ENCODE results near the gene CXXC1. TPM values are rescaled to one million over a fixed set of nuclear protein-coding genes. Genes with fewer than 3 reads are reported as not detected.

CXXC1 gene
- total and polyA plus RNA-seq, 2 of the 8 experiments (the other 6 are each of a cell fraction or from before 2014, with no cell fraction given), result 73.3 to 136 TPM

DNA sequence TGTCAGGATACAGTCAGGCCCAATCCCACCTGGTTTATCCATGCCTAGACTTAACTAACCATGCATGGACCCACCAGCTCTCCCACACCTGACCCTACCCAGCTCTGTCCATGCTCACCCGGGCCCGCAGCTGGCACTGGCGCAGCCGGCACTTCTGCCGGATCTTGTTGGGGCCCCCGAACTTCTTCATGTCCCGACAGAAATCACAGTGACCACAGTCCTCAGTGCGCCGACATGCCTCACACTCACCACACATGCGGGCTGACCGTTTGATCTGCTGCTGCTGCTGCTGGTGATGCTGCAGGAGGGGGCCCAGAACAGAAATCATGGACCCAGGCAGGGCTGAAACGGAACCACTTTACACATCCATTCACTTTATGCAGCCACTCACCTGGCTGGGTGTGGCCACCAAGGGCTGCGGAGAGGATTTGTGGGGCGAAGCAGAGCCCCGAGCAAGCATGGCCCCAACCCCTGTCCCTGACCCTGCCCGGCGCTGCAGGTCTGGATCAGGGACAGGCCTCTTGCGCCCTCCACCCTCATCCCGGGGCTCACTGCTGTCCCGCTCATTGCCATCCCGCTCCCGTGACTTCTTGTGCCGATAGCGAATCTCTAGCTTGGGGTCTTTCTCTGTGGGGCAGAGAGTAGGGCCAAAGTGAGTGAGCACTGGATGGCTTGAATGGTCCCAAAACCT, 1.7 kb downstream of the CXXC1 start (continued):
- TF ChIP-seq YY1 (IDR thresholded peaks at IDR 0.05; ENCODE audit: low read depth, low read length) (no peak), RBBP5 (IDR thresholded peaks at IDR 0.05; ENCODE audit: borderline replicate concordance, low read depth, low read length) (no peak), BACH1 (IDR thresholded peaks at IDR 0.05; ENCODE audit: low read length) (no peak), CHD2 (IDR thresholded peaks at IDR 0.05; ENCODE audit: low read length) (no peak), TAF1 (IDR thresholded peaks at IDR 0.05; ENCODE audit: low read depth, low read length) (no peak)
- TF ChIP-seq, protein P1, sequence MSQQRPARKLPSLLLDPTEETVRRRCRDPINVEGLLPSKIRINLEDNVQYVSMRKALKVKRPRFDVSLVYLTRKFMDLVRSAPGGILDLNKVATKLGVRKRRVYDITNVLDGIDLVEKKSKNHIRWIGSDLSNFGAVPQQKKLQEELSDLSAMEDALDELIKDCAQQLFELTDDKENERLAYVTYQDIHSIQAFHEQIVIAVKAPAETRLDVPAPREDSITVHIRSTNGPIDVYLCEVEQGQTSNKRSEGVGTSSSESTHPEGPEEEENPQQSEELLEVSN (IDR thresholded peaks at IDR 0.05), result no peak

Measured in H1 (cell line).